ENCODE results near the gene HIRA. TPM values are rescaled to one million over a fixed set of nuclear protein-coding genes. Genes with fewer than 3 reads are reported as not detected.

The HIRA gene
- total and polyA plus RNA-seq, 9 of the 15 experiments (the other 6 are each of a cell fraction or from before 2014, with no cell fraction given) = 0.96 to 132 (median 58.4) TPM

DNA sequence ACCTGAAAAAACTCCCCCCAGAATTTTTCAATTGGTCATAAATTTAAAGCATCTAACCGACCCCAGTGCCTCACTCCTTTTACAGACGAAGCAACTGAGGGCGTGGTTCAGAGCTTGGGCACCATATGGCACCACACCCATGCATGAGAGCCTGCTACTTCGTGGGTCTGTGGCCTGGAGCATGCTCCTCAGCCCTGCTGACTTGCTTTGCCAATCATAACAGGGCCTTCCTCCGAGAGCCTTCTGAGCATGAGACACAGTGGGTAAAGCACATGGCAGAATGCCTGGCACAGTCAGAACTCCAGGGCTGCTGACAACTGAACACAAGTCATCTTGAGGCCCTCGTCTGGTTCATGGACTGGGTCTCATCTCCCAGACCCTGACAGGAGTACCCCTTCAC lies 33.3 kb downstream of the HIRA start (continued):
- no peak for TF ChIP-seq TCF7 (IDR thresholded peaks at IDR 0.05; ENCODE audit: borderline replicate concordance)
- no peak for TF ChIP-seq SAFB (IDR thresholded peaks at IDR 0.05; ENCODE audit: borderline replicate concordance, low read depth, low read length)
- TF ChIP-seq DACH1 (IDR thresholded peaks at IDR 0.05; ENCODE audit: partially characterized antibody) = no peak
- no peak; the same call in 1 of the 2 replicates for TF ChIP-seq BACH1 (tag; IDR thresholded peaks at IDR 0.05)
- TF ChIP-seq, protein P1, sequence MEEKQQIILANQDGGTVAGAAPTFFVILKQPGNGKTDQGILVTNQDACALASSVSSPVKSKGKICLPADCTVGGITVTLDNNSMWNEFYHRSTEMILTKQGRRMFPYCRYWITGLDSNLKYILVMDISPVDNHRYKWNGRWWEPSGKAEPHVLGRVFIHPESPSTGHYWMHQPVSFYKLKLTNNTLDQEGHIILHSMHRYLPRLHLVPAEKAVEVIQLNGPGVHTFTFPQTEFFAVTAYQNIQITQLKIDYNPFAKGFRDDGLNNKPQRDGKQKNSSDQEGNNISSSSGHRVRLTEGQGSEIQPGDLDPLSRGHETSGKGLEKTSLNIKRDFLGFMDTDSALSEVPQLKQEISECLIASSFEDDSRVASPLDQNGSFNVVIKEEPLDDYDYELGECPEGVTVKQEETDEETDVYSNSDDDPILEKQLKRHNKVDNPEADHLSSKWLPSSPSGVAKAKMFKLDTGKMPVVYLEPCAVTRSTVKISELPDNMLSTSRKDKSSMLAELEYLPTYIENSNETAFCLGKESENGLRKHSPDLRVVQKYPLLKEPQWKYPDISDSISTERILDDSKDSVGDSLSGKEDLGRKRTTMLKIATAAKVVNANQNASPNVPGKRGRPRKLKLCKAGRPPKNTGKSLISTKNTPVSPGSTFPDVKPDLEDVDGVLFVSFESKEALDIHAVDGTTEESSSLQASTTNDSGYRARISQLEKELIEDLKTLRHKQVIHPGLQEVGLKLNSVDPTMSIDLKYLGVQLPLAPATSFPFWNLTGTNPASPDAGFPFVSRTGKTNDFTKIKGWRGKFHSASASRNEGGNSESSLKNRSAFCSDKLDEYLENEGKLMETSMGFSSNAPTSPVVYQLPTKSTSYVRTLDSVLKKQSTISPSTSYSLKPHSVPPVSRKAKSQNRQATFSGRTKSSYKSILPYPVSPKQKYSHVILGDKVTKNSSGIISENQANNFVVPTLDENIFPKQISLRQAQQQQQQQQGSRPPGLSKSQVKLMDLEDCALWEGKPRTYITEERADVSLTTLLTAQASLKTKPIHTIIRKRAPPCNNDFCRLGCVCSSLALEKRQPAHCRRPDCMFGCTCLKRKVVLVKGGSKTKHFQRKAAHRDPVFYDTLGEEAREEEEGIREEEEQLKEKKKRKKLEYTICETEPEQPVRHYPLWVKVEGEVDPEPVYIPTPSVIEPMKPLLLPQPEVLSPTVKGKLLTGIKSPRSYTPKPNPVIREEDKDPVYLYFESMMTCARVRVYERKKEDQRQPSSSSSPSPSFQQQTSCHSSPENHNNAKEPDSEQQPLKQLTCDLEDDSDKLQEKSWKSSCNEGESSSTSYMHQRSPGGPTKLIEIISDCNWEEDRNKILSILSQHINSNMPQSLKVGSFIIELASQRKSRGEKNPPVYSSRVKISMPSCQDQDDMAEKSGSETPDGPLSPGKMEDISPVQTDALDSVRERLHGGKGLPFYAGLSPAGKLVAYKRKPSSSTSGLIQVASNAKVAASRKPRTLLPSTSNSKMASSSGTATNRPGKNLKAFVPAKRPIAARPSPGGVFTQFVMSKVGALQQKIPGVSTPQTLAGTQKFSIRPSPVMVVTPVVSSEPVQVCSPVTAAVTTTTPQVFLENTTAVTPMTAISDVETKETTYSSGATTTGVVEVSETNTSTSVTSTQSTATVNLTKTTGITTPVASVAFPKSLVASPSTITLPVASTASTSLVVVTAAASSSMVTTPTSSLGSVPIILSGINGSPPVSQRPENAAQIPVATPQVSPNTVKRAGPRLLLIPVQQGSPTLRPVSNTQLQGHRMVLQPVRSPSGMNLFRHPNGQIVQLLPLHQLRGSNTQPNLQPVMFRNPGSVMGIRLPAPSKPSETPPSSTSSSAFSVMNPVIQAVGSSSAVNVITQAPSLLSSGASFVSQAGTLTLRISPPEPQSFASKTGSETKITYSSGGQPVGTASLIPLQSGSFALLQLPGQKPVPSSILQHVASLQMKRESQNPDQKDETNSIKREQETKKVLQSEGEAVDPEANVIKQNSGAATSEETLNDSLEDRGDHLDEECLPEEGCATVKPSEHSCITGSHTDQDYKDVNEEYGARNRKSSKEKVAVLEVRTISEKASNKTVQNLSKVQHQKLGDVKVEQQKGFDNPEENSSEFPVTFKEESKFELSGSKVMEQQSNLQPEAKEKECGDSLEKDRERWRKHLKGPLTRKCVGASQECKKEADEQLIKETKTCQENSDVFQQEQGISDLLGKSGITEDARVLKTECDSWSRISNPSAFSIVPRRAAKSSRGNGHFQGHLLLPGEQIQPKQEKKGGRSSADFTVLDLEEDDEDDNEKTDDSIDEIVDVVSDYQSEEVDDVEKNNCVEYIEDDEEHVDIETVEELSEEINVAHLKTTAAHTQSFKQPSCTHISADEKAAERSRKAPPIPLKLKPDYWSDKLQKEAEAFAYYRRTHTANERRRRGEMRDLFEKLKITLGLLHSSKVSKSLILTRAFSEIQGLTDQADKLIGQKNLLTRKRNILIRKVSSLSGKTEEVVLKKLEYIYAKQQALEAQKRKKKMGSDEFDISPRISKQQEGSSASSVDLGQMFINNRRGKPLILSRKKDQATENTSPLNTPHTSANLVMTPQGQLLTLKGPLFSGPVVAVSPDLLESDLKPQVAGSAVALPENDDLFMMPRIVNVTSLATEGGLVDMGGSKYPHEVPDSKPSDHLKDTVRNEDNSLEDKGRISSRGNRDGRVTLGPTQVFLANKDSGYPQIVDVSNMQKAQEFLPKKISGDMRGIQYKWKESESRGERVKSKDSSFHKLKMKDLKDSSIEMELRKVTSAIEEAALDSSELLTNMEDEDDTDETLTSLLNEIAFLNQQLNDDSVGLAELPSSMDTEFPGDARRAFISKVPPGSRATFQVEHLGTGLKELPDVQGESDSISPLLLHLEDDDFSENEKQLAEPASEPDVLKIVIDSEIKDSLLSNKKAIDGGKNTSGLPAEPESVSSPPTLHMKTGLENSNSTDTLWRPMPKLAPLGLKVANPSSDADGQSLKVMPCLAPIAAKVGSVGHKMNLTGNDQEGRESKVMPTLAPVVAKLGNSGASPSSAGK (IDR thresholded peaks at IDR 0.05) = no peak
- no peak for TF ChIP-seq ZNF696 (CRISPR knock-in tag; conservative IDR thresholded peaks at IDR 0.05)
- TF ChIP-seq ZNF224 (CRISPR knock-in tag; IDR thresholded peaks at IDR 0.05) = no peak
- TF ChIP-seq, protein P2, sequence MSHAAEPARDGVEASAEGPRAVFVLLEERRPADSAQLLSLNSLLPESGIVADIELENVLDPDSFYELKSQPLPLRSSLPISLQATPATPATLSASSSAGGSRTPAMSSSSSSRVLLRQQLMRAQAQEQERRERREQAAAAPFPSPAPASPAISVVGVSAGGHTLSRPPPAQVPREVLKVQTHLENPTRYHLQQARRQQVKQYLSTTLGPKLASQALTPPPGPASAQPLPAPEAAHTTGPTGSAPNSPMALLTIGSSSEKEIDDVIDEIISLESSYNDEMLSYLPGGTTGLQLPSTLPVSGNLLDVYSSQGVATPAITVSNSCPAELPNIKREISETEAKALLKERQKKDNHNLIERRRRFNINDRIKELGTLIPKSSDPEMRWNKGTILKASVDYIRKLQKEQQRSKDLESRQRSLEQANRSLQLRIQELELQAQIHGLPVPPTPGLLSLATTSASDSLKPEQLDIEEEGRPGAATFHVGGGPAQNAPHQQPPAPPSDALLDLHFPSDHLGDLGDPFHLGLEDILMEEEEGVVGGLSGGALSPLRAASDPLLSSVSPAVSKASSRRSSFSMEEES (CRISPR knock-in tag; IDR thresholded peaks at IDR 0.05) = no peak
- no peak for TF ChIP-seq NR2F6 (CRISPR knock-in tag; IDR thresholded peaks at IDR 0.05)
- no peak for TF ChIP-seq POLR3G (IDR thresholded peaks at IDR 0.05; ENCODE audit: extremely low read depth, insufficient read length, insufficient replicate concordance)
- TF ChIP-seq ZNF644 (tag; IDR thresholded peaks at IDR 0.05; ENCODE audit: low read depth) = no peak
- TF ChIP-seq ZNF764 (CRISPR knock-in tag; IDR thresholded peaks at IDR 0.05; ENCODE audit: low read depth) = no peak
- TF ChIP-seq, protein P3, sequence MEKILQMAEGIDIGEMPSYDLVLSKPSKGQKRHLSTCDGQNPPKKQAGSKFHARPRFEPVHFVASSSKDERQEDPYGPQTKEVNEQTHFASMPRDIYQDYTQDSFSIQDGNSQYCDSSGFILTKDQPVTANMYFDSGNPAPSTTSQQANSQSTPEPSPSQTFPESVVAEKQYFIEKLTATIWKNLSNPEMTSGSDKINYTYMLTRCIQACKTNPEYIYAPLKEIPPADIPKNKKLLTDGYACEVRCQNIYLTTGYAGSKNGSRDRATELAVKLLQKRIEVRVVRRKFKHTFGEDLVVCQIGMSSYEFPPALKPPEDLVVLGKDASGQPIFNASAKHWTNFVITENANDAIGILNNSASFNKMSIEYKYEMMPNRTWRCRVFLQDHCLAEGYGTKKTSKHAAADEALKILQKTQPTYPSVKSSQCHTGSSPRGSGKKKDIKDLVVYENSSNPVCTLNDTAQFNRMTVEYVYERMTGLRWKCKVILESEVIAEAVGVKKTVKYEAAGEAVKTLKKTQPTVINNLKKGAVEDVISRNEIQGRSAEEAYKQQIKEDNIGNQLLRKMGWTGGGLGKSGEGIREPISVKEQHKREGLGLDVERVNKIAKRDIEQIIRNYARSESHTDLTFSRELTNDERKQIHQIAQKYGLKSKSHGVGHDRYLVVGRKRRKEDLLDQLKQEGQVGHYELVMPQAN (IDR thresholded peaks at IDR 0.05; ENCODE audit: borderline replicate concordance) = no peak
- TF ChIP-seq SMAD4 (CRISPR knock-in tag; conservative IDR thresholded peaks at IDR 0.05) = no peak; the same call in 1 of the 2 replicates
